PC-9 (cell line): ENCODE measurements around the gene IKZF4.

ENCODE experiments used
- EZH2 ChIP-seq: fragments of 200-600 bp; sonication (generic); IDR thresholded peaks from 2 replicates; pipeline ENCODE4 v1.8.0; 2017; ENCODE audit warnings: antibody characterized with exemption, low read depth
- TF ChIP-seq, protein P1 (sequence below): fragments of 200-600 bp; sonication (generic); conservative IDR thresholded peaks from 2 replicates; pipeline ENCODE4 v1.6.1; 2017; ENCODE audit warnings: mixed run types, antibody characterized with exemption, mild to moderate bottlenecking, moderate library complexity

DNA sequence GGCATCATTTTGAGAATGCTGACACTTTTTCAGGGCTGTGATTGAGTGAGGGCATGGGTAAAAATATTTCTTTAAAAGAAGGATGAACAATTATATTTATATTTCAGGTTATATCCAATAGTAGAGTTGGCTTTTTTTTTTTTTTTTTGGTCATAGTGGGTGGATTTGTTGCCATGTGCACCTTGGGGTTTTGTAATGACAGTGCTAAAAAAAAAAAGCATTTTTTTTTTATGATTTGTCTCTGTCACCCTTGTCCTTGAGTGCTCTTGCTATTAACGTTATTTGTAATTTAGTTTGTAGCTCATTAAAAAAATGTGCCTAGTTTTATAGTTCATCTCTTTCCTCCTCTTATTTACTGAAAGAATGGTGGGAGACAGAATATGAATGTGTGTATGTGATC is 48.4 kb upstream of the IKZF4 start:
- TF ChIP-seq, protein P1, sequence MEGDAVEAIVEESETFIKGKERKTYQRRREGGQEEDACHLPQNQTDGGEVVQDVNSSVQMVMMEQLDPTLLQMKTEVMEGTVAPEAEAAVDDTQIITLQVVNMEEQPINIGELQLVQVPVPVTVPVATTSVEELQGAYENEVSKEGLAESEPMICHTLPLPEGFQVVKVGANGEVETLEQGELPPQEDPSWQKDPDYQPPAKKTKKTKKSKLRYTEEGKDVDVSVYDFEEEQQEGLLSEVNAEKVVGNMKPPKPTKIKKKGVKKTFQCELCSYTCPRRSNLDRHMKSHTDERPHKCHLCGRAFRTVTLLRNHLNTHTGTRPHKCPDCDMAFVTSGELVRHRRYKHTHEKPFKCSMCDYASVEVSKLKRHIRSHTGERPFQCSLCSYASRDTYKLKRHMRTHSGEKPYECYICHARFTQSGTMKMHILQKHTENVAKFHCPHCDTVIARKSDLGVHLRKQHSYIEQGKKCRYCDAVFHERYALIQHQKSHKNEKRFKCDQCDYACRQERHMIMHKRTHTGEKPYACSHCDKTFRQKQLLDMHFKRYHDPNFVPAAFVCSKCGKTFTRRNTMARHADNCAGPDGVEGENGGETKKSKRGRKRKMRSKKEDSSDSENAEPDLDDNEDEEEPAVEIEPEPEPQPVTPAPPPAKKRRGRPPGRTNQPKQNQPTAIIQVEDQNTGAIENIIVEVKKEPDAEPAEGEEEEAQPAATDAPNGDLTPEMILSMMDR = no peak
- no peak for TF ChIP-seq EZH2
